HepG2 (cell line): ENCODE data around the gene SLIT1. TPM values are rescaled to one million over a fixed set of nuclear protein-coding genes. Genes with fewer than 3 reads are reported as not detected.

Experiments used
- ATF2 ChIP-seq: sonication (generic); formaldehyde crosslinking; IDR thresholded peaks from 2 replicates; pipeline ENCODE4 v1.4.0; 2020; ENCODE audit warnings: missing genetic modification reagents
- ETV5 ChIP-seq: IDR thresholded peaks from 2 replicates; pipeline ENCODE4 v1.6.1; 2018; ENCODE audit warnings: missing biosample characterization, missing genetic modification reagents, inconsistent platforms, borderline replicate concordance
- GFI1 ChIP-seq: sonication (generic); formaldehyde crosslinking; IDR thresholded peaks from 2 replicates; pipeline ENCODE4 v1.5.0; 2020; ENCODE audit warnings: missing genetic modification reagents, mild to moderate bottlenecking, borderline replicate concordance
- HMGXB4 ChIP-seq, 2 experiments: sonication (generic) in 1 of 2; formaldehyde crosslinking in 1 of 2; IDR thresholded peaks; 2 replicates each; pipeline versions ENCODE4 v1.4.0 to v1.6.1; 2018 to 2020; ENCODE audit warnings: missing genetic modification reagents in 2 of 2, borderline replicate concordance in 1 of 2, low read depth in 1 of 2, mild to moderate bottlenecking in 1 of 2, missing biosample characterization in 1 of 2
- KDM5B ChIP-seq: sonication (generic); formaldehyde crosslinking; IDR thresholded peaks from 2 replicates; pipeline ENCODE4 v1.4.0; 2020; ENCODE audit warnings: missing genetic modification reagents, mild to moderate bottlenecking, borderline replicate concordance
- MED13 ChIP-seq: sonication (generic); formaldehyde crosslinking; IDR thresholded peaks from 2 replicates; pipeline ENCODE4 v1.5.0; 2020; ENCODE audit warnings: missing genetic modification reagents
- MIER2 ChIP-seq: IDR thresholded peaks from 2 replicates; pipeline ENCODE4 v1.6.1; 2016; ENCODE audit warnings: missing biosample characterization, missing genetic modification reagents
- NR2F1 ChIP-seq, 2 experiments: fragments of 450-650 bp in 1 of 2; formaldehyde crosslinking in 1 of 2; IDR thresholded peaks; 2 replicates each; pipeline versions ENCODE4 v1.5.0 to v1.6.1; 2016 to 2020; ENCODE audit warnings: mild to moderate bottlenecking in 1 of 2, missing compliant biosample characterization in 1 of 2, missing genetic modification reagents in 1 of 2, moderate library complexity in 1 of 2
- POLR2G ChIP-seq: fragments of 200-400 bp; formaldehyde crosslinking; IDR thresholded peaks from 2 replicates; pipeline ENCODE4 v1.6.1; 2018; ENCODE audit warnings: mild to moderate bottlenecking, low read depth, low read length, moderate library complexity
- RBFOX2 ChIP-seq: fragments of 200-400 bp; formaldehyde crosslinking; IDR thresholded peaks from 2 replicates; pipeline ENCODE4 v1.6.1; 2017; ENCODE audit warnings: low read depth, mild to moderate bottlenecking, low read length
- SIX4 ChIP-seq: sonication (generic); formaldehyde crosslinking; IDR thresholded peaks from 2 replicates; pipeline ENCODE4 v1.4.0; 2020; ENCODE audit warnings: missing genetic modification reagents
- SMARCE1 ChIP-seq: fragments of 450-650 bp; IDR thresholded peaks from 2 replicates; pipeline ENCODE4 v1.6.1; 2017; ENCODE audit warnings: borderline replicate concordance
- TBX2 ChIP-seq: sonication (generic); formaldehyde crosslinking; IDR thresholded peaks from 2 replicates; pipeline ENCODE4 v1.5.0; 2020; ENCODE audit warnings: missing genetic modification reagents, mild to moderate bottlenecking, borderline replicate concordance
- TCF7L2 ChIP-seq: IDR thresholded peaks from 2 replicates; pipeline ENCODE4 v1.6.1; 2011; ENCODE audit warnings: mild to moderate bottlenecking, low read depth, low read length, moderate library complexity
- TEAD3 ChIP-seq: optimal IDR thresholded peaks from 2 replicates; pipeline ENCODE3; 2016; ENCODE audit warnings: borderline replicate concordance
- ZHX1 ChIP-seq: sonication (generic); formaldehyde crosslinking; IDR thresholded peaks from 2 replicates; pipeline ENCODE4 v1.8.1; 2022; ENCODE audit warnings: low read depth, mild to moderate bottlenecking, missing genetic modification reagents
- ZMAT5 ChIP-seq: sonication (generic); formaldehyde crosslinking; IDR thresholded peaks from 2 replicates; pipeline ENCODE4 v1.5.0; 2020; ENCODE audit warnings: mild to moderate bottlenecking, low read depth, missing genetic modification reagents, borderline replicate concordance
- ZNF317 ChIP-seq: sonication (generic); formaldehyde crosslinking; IDR thresholded peaks from 2 replicates; pipeline ENCODE4 v1.5.0; 2020; ENCODE audit warnings: mild to moderate bottlenecking, missing genetic modification reagents
- ZNF563 ChIP-seq: sonication (generic); formaldehyde crosslinking; IDR thresholded peaks from 2 replicates; pipeline ENCODE4 v1.8.0; 2022; ENCODE audit warnings: mild to moderate bottlenecking, moderate library complexity, missing genetic modification reagents
- ZNF703 ChIP-seq: sonication (generic); formaldehyde crosslinking; IDR thresholded peaks from 2 replicates; pipeline ENCODE4 v1.5.1; 2020; ENCODE audit warnings: missing genetic modification reagents, mild to moderate bottlenecking, moderate library complexity, borderline replicate concordance
- ZNF746 ChIP-seq: sonication (generic); formaldehyde crosslinking; IDR thresholded peaks from 2 replicates; pipeline ENCODE4 v1.8.0; 2022; ENCODE audit warnings: mild to moderate bottlenecking, missing genetic modification reagents
- ZSCAN21 ChIP-seq: sonication (generic); formaldehyde crosslinking; IDR thresholded peaks from 2 replicates; pipeline ENCODE4 v1.8.0; 2022; ENCODE audit warnings: mild to moderate bottlenecking, missing genetic modification reagents, moderate library complexity, borderline replicate concordance
- polyA plus RNA-seq, 8 experiments: library from polyadenylated mRNA; depleted of rRNA in 3 of 8; stranded (reverse) in 7 of 8; unstranded in 1 of 8; fragments of >200 nt; fragmentation: Illumina TruSeq in 4 of 8; extraction: Trizol in 4 of 8; gene quantifications; 2 replicates each; pipeline versions ENCODE4 v1.2.1 to v1.2.3, GENCODE V29; 2011 to 2016; ENCODE audit warnings: low read depth in 4 of 8, missing spikeins in 1 of 8, mixed read lengths in 1 of 8; ENCODE audit not compliant: insufficient read depth in 1 of 8
- total RNA-seq, 5 experiments: library from RNA; depleted of rRNA; stranded (reverse); fragments of >200 nt; fragmentation: Illumina TruSeq; extraction: Trizol; gene quantifications; 2 replicates each; pipeline ENCODE4 v1.2.3, GENCODE V29; 2016; ENCODE audit warnings: low read depth in 1 of 5

The SLIT1 gene
- total and polyA plus RNA-seq, 2 of the 13 experiments (the other 11 are each of a cell fraction or from before 2014, with no cell fraction given), result 0.09 to 0.33 TPM

- TF ChIP-seq TBX2 (peak; percentile 96), SMARCE1 (no peak), NR2F1 (CRISPR knock-in tag; IDR thresholded peaks at IDR 0.05) (peak in 1 of 2 experiments; percentile 42; a peak in 1 of 4 replicates), TCF7L2 (peak; percentile 87), HMGXB4 (CRISPR knock-in tag; IDR thresholded peaks at IDR 0.05; ENCODE audit: borderline replicate concordance in 1 of 2, low read depth in 1 of 2) (peak; percentile 18 to 34; a peak in 1 of 4 replicates), TEAD3 (CRISPR knock-in tag) (peak; percentile 73), ZMAT5 (CRISPR knock-in tag) (no peak), ZHX1 (CRISPR knock-in tag) (peak; percentile 35; the same call in 1 of the 2 replicates), POLR2G (peak; percentile 42; the same call in 1 of the 2 replicates), ZNF703 (CRISPR knock-in tag) (0 out of 2 replicates have a peak, but pooled peaks have one; percentile 38), GFI1 (CRISPR knock-in tag) (peak; percentile 81), MED13 (CRISPR knock-in tag) (peak; percentile 60; the same call in 1 of the 2 replicates), RBFOX2 (peak; percentile 56; the same call in 1 of the 2 replicates), ETV5 (CRISPR knock-in tag) (peak; percentile 92), MIER2 (peak; percentile 83), ZNF563 (CRISPR knock-in tag) (peak; percentile 68; the same call in 1 of the 2 replicates), ATF2 (CRISPR knock-in tag) (peak; percentile 61; the same call in 1 of the 2 replicates), KDM5B (CRISPR knock-in tag) (peak; percentile 32; the same call in 1 of the 2 replicates), ZNF317 (0 out of 2 replicates have a peak, but pooled peaks have one; percentile 26), ZNF746 (peak; percentile 99), SIX4 (CRISPR knock-in tag) (peak; percentile 15; the same call in 1 of the 2 replicates), ZSCAN21 (CRISPR knock-in tag) (peak; percentile 63; the same call in 1 of the 2 replicates)
Observed at GRCh38 chr10:97140049-97140846, 45.5 kb downstream of the SLIT1 start (continued).
